ENCODE data around the gene GRM2.

GRM2 gene

DNA sequence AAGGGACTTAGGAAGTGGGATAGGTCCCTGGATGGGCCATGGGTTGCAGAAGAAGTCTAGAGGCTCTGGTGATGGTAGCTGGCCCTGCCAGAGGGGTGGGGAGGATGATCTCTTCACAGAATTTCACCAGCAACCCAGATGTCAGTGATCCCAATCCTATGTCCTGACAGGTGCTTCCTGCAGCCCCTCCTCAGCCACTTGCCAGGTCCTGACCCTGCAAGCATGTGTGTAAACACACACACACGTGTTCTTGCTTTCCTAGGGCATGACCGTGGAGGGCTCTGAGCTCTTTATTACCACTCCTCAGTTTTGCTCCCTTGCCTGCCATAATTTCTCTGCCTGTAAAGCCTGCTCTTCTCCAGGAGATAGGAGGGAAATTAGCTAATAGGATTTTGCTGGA is 23.3 kb upstream of the GRM2 start:
- in situ Hi-C loops (cut with HindIII; ENCODE audit: low pct_unique_long_range_greater_than_20kb, low sequenced_read_pairs): no loop called here
- TF ChIP-seq JUND (IDR thresholded peaks at IDR 0.05; ENCODE audit: low read depth): no peak

DNA sequence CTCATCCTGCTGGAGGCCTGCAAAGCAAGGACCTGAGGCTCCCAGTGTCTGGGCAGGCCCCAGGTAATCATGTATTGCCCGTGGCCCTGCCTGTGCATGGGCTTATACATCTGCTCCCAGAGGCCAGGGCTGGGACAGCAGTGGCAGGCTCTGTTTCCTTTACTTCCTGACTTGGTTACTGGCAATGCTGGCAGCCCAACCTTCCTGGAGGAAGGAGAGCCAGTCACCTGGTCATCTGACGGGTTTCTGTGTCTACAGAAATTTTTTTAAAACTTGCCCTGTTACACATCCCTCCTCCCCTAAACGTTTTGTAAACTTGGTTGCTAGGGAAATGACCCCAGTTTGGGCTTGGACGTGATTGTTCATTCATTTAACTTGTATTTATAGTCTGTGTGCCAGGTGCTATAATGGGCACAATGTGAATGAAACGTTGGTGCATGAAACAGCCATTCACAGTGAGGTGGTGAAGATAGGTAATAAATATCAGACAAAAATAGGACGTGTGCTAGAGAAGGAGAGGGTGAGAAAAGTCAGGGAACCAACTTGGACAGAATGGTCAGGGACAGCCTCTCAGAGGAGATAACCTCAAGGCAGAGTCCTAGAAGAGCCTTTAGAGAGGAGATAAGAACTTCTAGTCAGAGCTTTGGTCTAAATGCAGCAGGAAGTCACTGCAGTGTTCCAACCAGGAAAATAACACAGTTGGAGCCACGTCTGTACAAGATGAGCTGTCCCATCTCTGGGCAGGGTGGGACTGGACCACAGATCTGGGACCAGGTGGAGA is 21.7 kb upstream of the GRM2 start:
- no peak for DNase-seq (ENCODE audit: low read depth in 1 of 2, low spot score in 1 of 2)
- no peak for TF ChIP-seq JUND (IDR thresholded peaks at IDR 0.05; ENCODE audit: low read depth)
- in situ Hi-C loops (cut with HindIII; ENCODE audit: low pct_unique_long_range_greater_than_20kb, low sequenced_read_pairs): no loop called here

More for the DNA sequence above, 23.3 kb upstream of the GRM2 start:
- DNase-seq (ENCODE audit: low read depth in 1 of 2, low spot score in 1 of 2): no peak

DNA sequence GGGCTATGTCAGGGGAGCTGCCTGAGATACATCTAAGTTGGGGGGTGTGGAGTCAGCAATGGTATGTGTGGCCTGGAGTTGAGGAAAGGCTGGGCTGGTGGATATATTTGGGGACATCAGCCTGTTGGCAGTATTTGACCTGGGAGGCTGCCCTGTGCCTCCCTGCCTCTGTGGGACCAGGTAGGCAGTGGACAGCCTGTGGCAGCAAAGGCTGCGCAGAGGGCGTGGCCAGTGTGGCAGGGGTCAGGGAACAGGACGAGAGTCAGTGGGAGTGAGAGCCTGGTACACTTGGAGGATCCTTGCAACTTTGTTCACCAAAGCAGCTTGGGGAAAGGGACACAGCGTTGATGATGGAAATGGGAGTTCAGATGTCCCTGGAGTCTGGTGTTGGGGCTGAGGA is 20.8 kb upstream of the GRM2 start:
- in situ Hi-C loops (cut with HindIII; ENCODE audit: low pct_unique_long_range_greater_than_20kb, low sequenced_read_pairs): no loop called here
- no peak for DNase-seq (ENCODE audit: low read depth in 1 of 2, low spot score in 1 of 2)
- TF ChIP-seq JUND (IDR thresholded peaks at IDR 0.05; ENCODE audit: low read depth): no peak

DNA sequence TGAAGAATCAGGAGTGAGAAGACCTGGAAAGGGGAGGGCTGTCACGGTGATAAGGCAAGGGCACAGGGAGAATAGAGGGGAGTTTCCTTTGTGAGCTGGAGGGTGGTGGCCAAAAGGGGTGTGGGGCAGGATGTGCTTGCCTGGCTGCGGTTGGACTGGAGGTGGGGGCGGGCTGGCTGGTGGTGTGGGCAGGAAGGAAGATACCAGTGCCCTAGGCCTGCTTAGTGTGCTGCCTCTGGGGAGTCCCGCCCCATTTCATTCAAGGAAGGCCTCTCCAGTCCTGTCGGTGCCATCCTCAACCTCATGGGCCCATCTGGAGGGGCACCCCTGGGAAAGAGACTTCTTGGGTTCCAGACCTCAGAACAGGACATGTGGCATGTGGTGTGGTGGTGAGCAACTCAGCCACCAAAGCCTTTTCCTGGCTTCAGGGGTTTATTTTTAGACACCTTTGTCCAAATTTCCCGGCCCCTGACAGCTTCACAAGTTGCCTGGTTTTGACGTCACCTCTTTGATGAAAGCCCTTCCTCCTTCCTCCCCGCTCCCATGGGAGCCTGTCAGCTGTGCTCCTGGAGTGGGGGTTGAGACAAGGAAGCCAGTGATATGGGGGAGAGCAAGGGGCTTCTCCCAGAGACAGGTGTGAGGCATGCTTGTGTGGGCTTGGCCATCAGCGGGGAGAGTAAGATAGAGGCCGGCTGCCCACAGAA is 20.2 kb upstream of the GRM2 start:
- in situ Hi-C loops (cut with HindIII; ENCODE audit: low pct_unique_long_range_greater_than_20kb, low sequenced_read_pairs): no loop called here
- DNase-seq (ENCODE audit: low read depth in 1 of 2, low spot score in 1 of 2): no peak
- TF ChIP-seq JUND (IDR thresholded peaks at IDR 0.05; ENCODE audit: low read depth): no peak

DNA sequence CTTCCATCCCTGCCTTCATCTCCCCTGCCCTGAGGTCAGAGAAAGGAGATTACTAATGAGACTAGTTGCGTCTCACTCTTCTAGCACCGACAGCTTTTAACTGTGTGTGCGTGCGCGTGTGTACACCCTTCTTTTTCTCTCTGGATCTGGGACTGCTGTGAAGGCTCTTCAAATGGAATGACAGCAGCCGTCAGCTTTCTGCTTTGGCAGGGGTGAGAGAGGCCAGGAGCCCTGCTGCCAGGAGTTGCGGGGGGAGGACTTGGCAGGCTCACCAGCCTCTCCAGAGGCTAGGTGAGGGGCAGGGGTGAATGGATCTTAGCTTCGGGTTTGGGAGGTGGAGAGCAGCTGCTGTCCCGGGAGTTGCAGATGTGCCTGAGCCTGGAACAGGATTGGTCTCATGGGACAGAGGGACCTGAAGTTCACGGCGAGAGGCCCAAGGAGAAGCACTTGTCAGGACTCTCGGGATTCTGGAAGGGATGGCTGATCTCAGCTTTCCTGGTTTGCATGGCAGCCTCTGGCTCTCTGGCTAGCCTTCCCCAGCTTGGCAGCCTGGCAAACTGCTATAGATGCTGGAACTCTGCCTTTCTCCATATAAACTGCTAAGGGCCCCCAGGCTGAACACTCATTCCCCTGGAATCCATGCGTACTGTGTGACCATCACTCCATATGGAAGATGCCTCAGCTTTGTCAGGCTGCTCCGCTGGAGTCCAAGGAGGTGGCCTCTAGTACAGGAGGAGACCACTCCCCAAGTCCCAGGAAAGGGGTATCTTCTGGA is 19.2 kb upstream of the GRM2 start:
- DNase-seq (ENCODE audit: low read depth in 1 of 2, low spot score in 1 of 2): no peak
- in situ Hi-C loops (cut with HindIII; ENCODE audit: low pct_unique_long_range_greater_than_20kb, low sequenced_read_pairs): no loop called here
- TF ChIP-seq JUND (IDR thresholded peaks at IDR 0.05; ENCODE audit: low read depth): no peak

GRCh38 chr3:51688206-51688600 is 18.7 kb upstream of the GRM2 start:
- in situ Hi-C loops (cut with HindIII; ENCODE audit: low pct_unique_long_range_greater_than_20kb, low sequenced_read_pairs): no loop called here
- TF ChIP-seq JUND (IDR thresholded peaks at IDR 0.05; ENCODE audit: low read depth): no peak
- no peak for DNase-seq (ENCODE audit: low read depth in 1 of 2, low spot score in 1 of 2)

GRCh38 chr3:51691021-51691420 is 15.8 kb upstream of the GRM2 start:
- no peak for DNase-seq (ENCODE audit: low read depth in 1 of 2, low spot score in 1 of 2)
- in situ Hi-C loops (cut with HindIII; ENCODE audit: low pct_unique_long_range_greater_than_20kb, low sequenced_read_pairs): no loop called here

DNA sequence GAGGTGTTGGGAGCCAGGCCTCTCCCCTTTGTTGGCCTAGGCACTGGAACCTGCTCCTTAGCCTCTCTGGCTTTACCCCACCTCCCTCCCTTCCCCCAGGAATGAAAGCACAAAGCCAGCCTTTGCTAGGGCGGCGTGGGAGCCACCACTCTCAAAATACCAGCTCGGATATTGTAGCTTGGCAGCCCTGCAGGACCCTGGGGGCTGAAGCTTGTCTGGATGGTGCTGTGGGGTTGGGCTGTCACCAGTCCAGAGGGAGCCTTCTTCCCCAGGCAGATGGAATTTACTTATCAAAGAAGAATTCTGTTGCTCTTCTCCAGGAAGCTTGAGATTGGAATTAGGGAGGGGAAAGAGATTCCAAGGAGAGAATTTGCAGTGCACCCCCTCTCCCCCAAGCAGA is 14.9 kb upstream of the GRM2 start:
- no peak for TF ChIP-seq JUND (IDR thresholded peaks at IDR 0.05; ENCODE audit: low read depth)
- DNase-seq (ENCODE audit: low read depth in 1 of 2, low spot score in 1 of 2): no peak
- in situ Hi-C loops (cut with HindIII; ENCODE audit: low pct_unique_long_range_greater_than_20kb, low sequenced_read_pairs): no loop called here

More at GRCh38 chr3:51691021-51691420, 15.8 kb upstream of the GRM2 start:
- no peak for TF ChIP-seq JUND (IDR thresholded peaks at IDR 0.05; ENCODE audit: low read depth)

DNA sequence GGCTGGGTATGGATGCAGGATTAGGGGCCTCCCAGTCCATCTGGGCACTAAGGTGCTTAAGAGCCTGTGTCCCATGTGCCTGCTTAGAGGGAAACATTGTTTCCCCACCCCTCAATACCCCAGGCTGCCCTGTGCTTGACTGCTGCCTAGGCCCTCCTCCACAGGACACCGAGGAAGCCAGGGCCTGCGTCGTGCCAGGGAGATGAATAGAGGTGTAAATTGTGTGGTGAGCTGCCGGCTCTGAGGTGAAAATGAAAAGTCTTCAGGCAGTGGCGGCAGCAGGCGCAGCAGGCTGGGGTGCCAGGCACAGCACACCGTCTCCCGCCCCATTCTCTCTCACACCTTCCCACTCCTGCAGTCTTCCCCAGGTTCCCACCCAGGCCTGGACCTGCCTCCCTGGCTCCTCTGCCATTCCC is 13.9 kb upstream of the GRM2 start:
- no peak for TF ChIP-seq JUND (IDR thresholded peaks at IDR 0.05; ENCODE audit: low read depth)
- in situ Hi-C loops (cut with HindIII; ENCODE audit: low pct_unique_long_range_greater_than_20kb, low sequenced_read_pairs): no loop called here

DNA sequence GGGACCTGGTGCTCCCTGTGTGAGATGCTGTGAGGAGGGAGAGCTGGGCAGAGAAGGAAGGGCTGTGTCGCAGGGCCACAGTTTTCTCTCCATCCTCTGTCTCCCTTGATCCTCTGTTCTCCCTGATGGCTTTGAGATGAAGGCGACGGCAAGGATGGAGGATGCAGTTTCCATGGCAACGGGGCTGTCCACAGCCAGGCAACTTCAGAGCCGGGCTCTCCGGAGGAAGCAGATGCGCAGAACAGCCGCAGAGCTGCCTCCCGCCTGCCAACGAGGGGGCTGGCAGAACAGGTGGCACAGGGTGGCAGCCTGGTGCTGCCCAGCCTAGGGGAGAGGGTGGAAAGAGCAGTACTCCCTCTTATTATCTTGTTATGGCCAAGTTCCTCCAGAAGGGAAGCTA is 9.9 kb upstream of the GRM2 start:
- no peak for TF ChIP-seq JUND (IDR thresholded peaks at IDR 0.05; ENCODE audit: low read depth)
- in situ Hi-C loops (cut with HindIII; ENCODE audit: low pct_unique_long_range_greater_than_20kb, low sequenced_read_pairs): no loop called here

More for the DNA sequence above, 13.9 kb upstream of the GRM2 start:
- DNase-seq (ENCODE audit: low read depth in 1 of 2, low spot score in 1 of 2): no peak

DNA sequence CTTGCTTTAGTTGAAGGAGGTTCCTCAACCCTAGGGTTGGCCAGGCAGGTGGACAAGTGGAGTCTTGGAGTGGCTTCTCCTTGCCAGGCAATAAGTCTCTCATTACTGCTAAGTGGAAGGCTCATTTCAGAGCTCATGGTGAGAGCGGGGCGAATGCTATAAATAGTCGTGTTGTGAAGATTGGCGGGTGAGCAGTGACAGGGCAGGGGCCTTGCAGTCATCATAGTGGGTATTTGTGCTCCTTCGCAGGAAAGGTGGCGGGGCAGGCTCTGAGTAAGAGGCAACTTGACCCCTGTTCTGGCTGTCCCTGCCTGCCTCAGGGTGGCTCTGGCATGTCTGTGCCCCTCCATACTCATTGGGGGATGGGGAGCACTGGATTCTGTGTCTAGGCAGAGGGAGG is 8.7 kb upstream of the GRM2 start:
- no peak for TF ChIP-seq JUND (IDR thresholded peaks at IDR 0.05; ENCODE audit: low read depth)
- no peak for DNase-seq (ENCODE audit: low read depth in 1 of 2, low spot score in 1 of 2)
- in situ Hi-C loops (cut with HindIII; ENCODE audit: low pct_unique_long_range_greater_than_20kb, low sequenced_read_pairs): no loop called here

More for the DNA sequence above, 9.9 kb upstream of the GRM2 start:
- DNase-seq (ENCODE audit: low read depth in 1 of 2, low spot score in 1 of 2): no peak

- no peak for DNase-seq (ENCODE audit: low read depth in 1 of 2, low spot score in 1 of 2)
- in situ Hi-C loops (cut with HindIII; ENCODE audit: low pct_unique_long_range_greater_than_20kb, low sequenced_read_pairs): no loop called here
- no peak for TF ChIP-seq JUND (IDR thresholded peaks at IDR 0.05; ENCODE audit: low read depth)
These were observed 6.5 kb upstream of the GRM2 start for GRCh38 chr3:51700403-51700802.

DNA sequence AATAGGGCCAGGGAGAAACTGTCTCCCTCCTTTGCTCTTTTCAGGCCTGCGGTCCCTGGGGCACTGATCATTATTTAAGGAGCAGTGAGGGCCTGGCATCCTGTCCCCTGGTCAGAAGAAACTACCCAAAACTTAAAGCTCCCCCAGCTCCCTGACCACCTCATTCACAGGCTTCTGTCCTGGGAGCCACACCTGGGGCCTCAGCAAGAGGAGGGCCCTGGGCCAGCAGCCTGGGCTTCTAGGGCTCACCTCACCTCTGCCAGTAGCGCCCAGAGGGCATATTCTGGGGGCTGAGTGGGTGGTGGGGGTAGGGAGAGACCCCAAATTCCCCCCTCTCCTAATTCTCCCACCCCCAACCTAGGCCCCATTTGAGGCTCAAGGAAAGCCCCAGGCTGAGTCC is 4.7 kb upstream of the GRM2 start:
- in situ Hi-C loops (cut with HindIII; ENCODE audit: low pct_unique_long_range_greater_than_20kb, low sequenced_read_pairs): no loop called here
- TF ChIP-seq JUND (IDR thresholded peaks at IDR 0.05; ENCODE audit: low read depth): no peak
- no peak for DNase-seq (ENCODE audit: low read depth in 1 of 2, low spot score in 1 of 2)
